Activated CD8-positive, alpha-beta T cell treated with anti-CD3 and anti-CD28 coated beads, Interleukin-2, amount 10 ng/mL, durations not matched to agents 7 days and 5 days (primary cell): ENCODE data around the gene PPP1CA. TPM values are rescaled to one million over a fixed set of nuclear protein-coding genes. Genes with fewer than 3 reads are reported as not detected.
A peak's percentile ranks its signal among the peaks of the same experiment; 100 is the strongest.

Source experiments
- ATAC-seq: fragments of 150-1000 bp; cut with Tn5 transposase; one replicate; pipeline ENCODE4 v1.10.0; 2021; ENCODE audit warnings: moderate library complexity
- CTCF ChIA-PET: fragments of 350-600 bp; sonication (Branson Sonifier 250); formaldehyde crosslinking; loops from one replicate; lab custom pipeline; 2021; ENCODE audit warnings: antibody characterized with exemption; lab: Charles Lee
- POLR2A ChIA-PET: fragments of 350-600 bp; sonication (Branson Sonifier 250); formaldehyde crosslinking; loops from one replicate; lab custom pipeline; 2021; ENCODE audit warnings: antibody characterized with exemption; lab: Charles Lee
- DNase-seq: peaks from one replicate; pipeline ENCODE4 v3.0.0-alpha.2; 2020
- H3K27ac Mint-ChIP-seq: one replicate; pipeline ENCODE4 v1.8.0; 2021; ENCODE audit warnings: mild to moderate bottlenecking, mixed read lengths
- H3K27me3 Mint-ChIP-seq: one replicate; pipeline ENCODE4 v1.8.0; 2021; ENCODE audit warnings: low read depth, mixed read lengths
- H3K36me3 Mint-ChIP-seq: one replicate; pipeline ENCODE4 v1.8.0; 2021; ENCODE audit warnings: low read depth, mixed read lengths
- H3K4me1 Mint-ChIP-seq: one replicate; pipeline ENCODE4 v1.8.0; 2021; ENCODE audit warnings: low read depth, mixed read lengths
- H3K4me3 Mint-ChIP-seq: one replicate; pipeline ENCODE4 v1.8.0; 2021; ENCODE audit warnings: mild to moderate bottlenecking, mixed read lengths
- H3K9me3 Mint-ChIP-seq: one replicate; pipeline ENCODE4 v1.8.0; 2022; ENCODE audit warnings: mixed read lengths; ENCODE audit not compliant: insufficient read depth
- total RNA-seq, 2 experiments: library from RNA; stranded (reverse); gene quantifications; one replicate each; pipeline ENCODE4 v1.2.3, GENCODE V29; 2021

Gene PPP1CA
- total RNA-seq, 2 experiments from 2014 or later = 429 to 434 TPM

- peak overlapping the region; percentile 96 for H3K27ac Mint-ChIP-seq
- H3K27me3 Mint-ChIP-seq = no peaks in the 10 kb centered on the region
- H3K4me1 Mint-ChIP-seq = peaks cover 56% of the 10 kb centered on the region
- H3K36me3 Mint-ChIP-seq = peaks cover 55% of the 10 kb centered on the region
- peak overlapping the region; percentile 84 for H3K4me3 Mint-ChIP-seq
- ChIA-PET CTCF (interaction anchor here (0.8 to 3.0 kb wide), 10 partner anchors 19 to 94 kb away, joined by 3 to 21 read pairs (median 4); partner anchors contain the start of genes TBC1D10C and TMEM134), POLR2A (interaction anchor here (0.6 to 8.9 kb wide), 13 partner anchors 8 to 174 kb away, joined by 3 to 109 read pairs (median 15); partner anchors contain the start of genes AIP, GPR152, PITPNM1 and PPP1CA)
- H3K9me3 Mint-ChIP-seq = no peaks in the 10 kb centered on the region
- no peak for ATAC-seq
- DNase-seq = peak; percentile 61
Measured at GRCh38 chr11:67439321-67440228, 37.9 kb upstream of the PPP1CA start.

GRCh38 chr11:67438158-67438902 is 36.7 kb upstream of the PPP1CA start:
- peak overlapping the region; percentile 96 for H3K27ac Mint-ChIP-seq
- H3K4me3 Mint-ChIP-seq = peak overlapping the region; percentile 84
- POLR2A ChIA-PET = interaction anchor here (1.0 to 8.9 kb wide), 24 partner anchors 8 to 200 kb away, joined by 3 to 109 read pairs (median 9); partner anchors contain the start of genes AIP, CABP4, CDK2AP2 and GPR152
- CTCF ChIA-PET = interaction anchor here (0.8 to 3.0 kb wide), 25 partner anchors 10 to 191 kb away, joined by 3 to 21 read pairs (median 6); partner anchors contain the start of genes PITPNM1, POLD4, PPP1CA and RAD9A
- DNase-seq = peak; percentile 90
- H3K9me3 Mint-ChIP-seq = no peaks in the 10 kb centered on the region
- no peaks in the 10 kb centered on the region for H3K27me3 Mint-ChIP-seq
- peaks cover 58% of the 10 kb centered on the region for H3K4me1 Mint-ChIP-seq
- ATAC-seq = peak; percentile 63
- H3K36me3 Mint-ChIP-seq = peaks cover 67% of the 10 kb centered on the region

- peak overlapping the region; percentile 84 for H3K4me3 Mint-ChIP-seq
- peaks cover 72% of the 10 kb centered on the region for H3K36me3 Mint-ChIP-seq
- DNase-seq = no peak
- no peak for ATAC-seq
- ChIA-PET CTCF (interaction anchor here (0.7 to 3.0 kb wide), 22 partner anchors 9 to 689 kb away, joined by 3 to 21 read pairs (median 6); partner anchors contain the start of genes PITPNM1, POLD4, PPP1CA and RAD9A), POLR2A (interaction anchor here (1.0 to 8.9 kb wide), 26 partner anchors 7 to 199 kb away, joined by 3 to 109 read pairs (median 8); partner anchors contain the start of genes AIP, CABP4, CDK2AP2 and GPR152)
- peak overlapping the region; percentile 96 for H3K27ac Mint-ChIP-seq
- peaks cover 61% of the 10 kb centered on the region for H3K4me1 Mint-ChIP-seq
- no peaks in the 10 kb centered on the region for H3K27me3 Mint-ChIP-seq
- no peaks in the 10 kb centered on the region for H3K9me3 Mint-ChIP-seq
Measured at GRCh38 chr11:67437809-67438157, 36.1 kb upstream of the PPP1CA start.

GRCh38 chr11:67437082-67437808 is 35.6 kb upstream of the PPP1CA start, which contains the start of gene PTPRCAP:
TSS of gene PTPRCAP (minus strand) at chr11:67437682. CDS start at chr11:67437619, 63 bp downstream.
- peak within 1 kb of the TSS; percentile 84 for H3K4me3 Mint-ChIP-seq
- peaks cover 76% of the 10 kb centered on the region for H3K36me3 Mint-ChIP-seq

GRCh38 chr11:67436459-67437081 is 34.9 kb upstream of the PPP1CA start:
- DNase-seq (peak; percentile 88), ATAC-seq (peak; percentile 38)
- Mint-ChIP-seq H3K4me1 (peaks cover 62% of the 10 kb centered on the region), H3K27me3 (no peaks in the 10 kb centered on the region), H3K36me3 (peaks cover 79% of the 10 kb centered on the region), H3K4me3 (peak overlapping the region; percentile 84), H3K9me3 (no peaks in the 10 kb centered on the region), H3K27ac (peak overlapping the region; percentile 96)
- ChIA-PET POLR2A (interaction anchor here (0.6 to 8.9 kb wide), 25 partner anchors 8 to 377 kb away, joined by 3 to 109 read pairs (median 9); partner anchors contain the start of genes AIP, CABP4, CDK2AP2 and GPR152), CTCF (interaction anchor here (0.7 to 2.9 kb wide), 17 partner anchors 8 to 85 kb away, joined by 3 to 20 read pairs (median 6); partner anchors contain the start of genes AIP, CDK2AP2, PITPNM1 and PPP1CA)

More at GRCh38 chr11:67437082-67437808, 35.6 kb upstream of the PPP1CA start, which contains the start of gene PTPRCAP:
- DNase-seq = peak; percentile 87
- POLR2A ChIA-PET = interaction anchor here (0.6 to 8.9 kb wide), 31 partner anchors 8 to 377 kb away, joined by 3 to 109 read pairs (median 6); partner anchors contain the start of genes AIP, CABP4, CDK2AP2 and GPR152
- H3K4me1 Mint-ChIP-seq = peaks cover 61% of the 10 kb centered on the region
- CTCF ChIA-PET = interaction anchor here (0.7 to 3.0 kb wide), 26 partner anchors 9 to 689 kb away, joined by 3 to 21 read pairs (median 6); partner anchors contain the start of genes AIP, CDK2AP2, PITPNM1 and POLD4
- H3K27me3 Mint-ChIP-seq = no peaks in the 10 kb centered on the region
- peak; percentile 41 for ATAC-seq
- peak within 1 kb of the TSS; percentile 96 for H3K27ac Mint-ChIP-seq
- no peaks in the 10 kb centered on the region for H3K9me3 Mint-ChIP-seq

- peaks cover 82% of the 10 kb centered on the region for H3K36me3 Mint-ChIP-seq
- ATAC-seq (peak; percentile 2), DNase-seq (no peak)
- H3K27ac Mint-ChIP-seq = peak overlapping the region; percentile 96
- no peaks in the 10 kb centered on the region for H3K27me3 Mint-ChIP-seq
- ChIA-PET POLR2A (interaction anchor here (0.9 to 8.9 kb wide), 16 partner anchors 7 to 68 kb away, joined by 3 to 109 read pairs (median 22); partner anchors contain the start of genes AIP, GPR152, PPP1CA and RAD9A), CTCF (interaction anchor here (1.7 to 2.6 kb wide), 6 partner anchors 17 to 80 kb away, joined by 6 to 20 read pairs (median 7); partner anchors contain the start of genes PITPNM1, PPP1CA and TBC1D10C)
- H3K4me1 Mint-ChIP-seq = peaks cover 56% of the 10 kb centered on the region
- H3K9me3 Mint-ChIP-seq = no peaks in the 10 kb centered on the region
- H3K4me3 Mint-ChIP-seq = peak overlapping the region; percentile 84
Measured at GRCh38 chr11:67435727-67436458, 34.2 kb upstream of the PPP1CA start.

GRCh38 chr11:67435031-67435726 is 33.5 kb upstream of the PPP1CA start:
- no peak for ATAC-seq
- peak overlapping the region; percentile 84 for H3K4me3 Mint-ChIP-seq
- CTCF ChIA-PET = interaction anchor here (1.0 kb wide), 1 partner anchor 71 kb away, joined by 3 read pairs; no protein-coding TSS in a partner anchor
- POLR2A ChIA-PET = interaction anchor here (0.7 to 8.9 kb wide), 7 partner anchors 10 to 50 kb away, joined by 3 to 109 read pairs (median 5); partner anchors contain the start of genes AIP, PPP1CA, TBC1D10C and TMEM134
- H3K9me3 Mint-ChIP-seq = no peaks in the 10 kb centered on the region
- no peaks in the 10 kb centered on the region for H3K27me3 Mint-ChIP-seq
- DNase-seq = peak; percentile 56
- peak overlapping the region; percentile 96 for H3K27ac Mint-ChIP-seq
- peaks cover 82% of the 10 kb centered on the region for H3K36me3 Mint-ChIP-seq
- H3K4me1 Mint-ChIP-seq = peaks cover 54% of the 10 kb centered on the region

- CTCF ChIA-PET = interaction anchor here (1.0 kb wide), 1 partner anchor 72 kb away, joined by 3 read pairs; no protein-coding TSS in a partner anchor
- Mint-ChIP-seq H3K36me3 (peaks cover 78% of the 10 kb centered on the region), H3K27ac (peak overlapping the region; percentile 96), H3K4me1 (peaks cover 52% of the 10 kb centered on the region), H3K27me3 (no peaks in the 10 kb centered on the region), H3K4me3 (peak overlapping the region; percentile 84), H3K9me3 (no peaks in the 10 kb centered on the region)
- ATAC-seq = no peak
- POLR2A ChIA-PET = interaction anchor here (0.7 to 8.9 kb wide), 7 partner anchors 9 to 49 kb away, joined by 3 to 109 read pairs (median 3); partner anchors contain the start of genes PPP1CA, TBC1D10C and TMEM134
- DNase-seq = no peak
Measured at GRCh38 chr11:67434395-67434881, 32.8 kb upstream of the PPP1CA start.
